ENCODE measurements around the gene ERFL. TPM values are rescaled to one million over a fixed set of nuclear protein-coding genes. Genes with fewer than 3 reads are reported as not detected.

Gene ERFL
- total and polyA plus RNA-seq, 2 experiments from 2014 or later, result 0.69 TPM; not detected in 1

GRCh38 chr19:41937525-41938468, 9.5 kb upstream of the ERFL start:
- H3K9me3 Mint-ChIP-seq, result peaks cover 6% of the 10 kb centered on the region; the same call in 2 of the 3 replicates
- H3K4me3 Mint-ChIP-seq, result peak overlapping the region; percentile 45; the same call in 2 of the 3 replicates
- peaks cover 19% of the 10 kb centered on the region for H3K4me1 Mint-ChIP-seq
- peaks cover 53% of the 10 kb centered on the region for H3K27me3 Mint-ChIP-seq (ENCODE audit: insufficient read depth, low read depth, poor library complexity)
- ATAC-seq (no peak), DNase-seq (ENCODE audit: low spot score) (peak; percentile 49)
- no peak overlapping the region for H3K27ac ChIP-seq (ENCODE audit: low read depth)
- no peaks in the 10 kb centered on the region for H3K79me2 ChIP-seq (replicated peaks; ENCODE audit: insufficient read depth)
- peaks cover 86% of the 10 kb centered on the region for H3K27me3 ChIP-seq (ENCODE audit: insufficient read depth)
- TF ChIP-seq NANOG (IDR thresholded peaks at IDR 0.05; ENCODE audit: borderline replicate concordance) (no peak), ZNF331 (CRISPR knock-in tag; IDR thresholded peaks at IDR 0.05; ENCODE audit: low read depth) (no peak), REST (IDR thresholded peaks at IDR 0.05; ENCODE audit: unreplicated experiment) (no peak), EZH2phosphoT487 (IDR thresholded peaks at IDR 0.05; ENCODE audit: unreplicated experiment) (no peak), POLR2AphosphoS5 (IDR thresholded peaks at IDR 0.05; ENCODE audit: low read depth) (no peak), STAT1 (IDR thresholded peaks at IDR 0.05; ENCODE audit: unreplicated experiment) (no peak), CTCF (conservative IDR thresholded peaks at IDR 0.05; ENCODE audit: low read depth in 2 of 2) (peak in 1 of 2 experiments; percentile 21; a peak in 2 of 4 replicates), EZH2 (IDR thresholded peaks at IDR 0.05; ENCODE audit: low read depth, unreplicated experiment) (peak; percentile 8), ZNF114 (CRISPR knock-in tag; IDR thresholded peaks at IDR 0.05) (no peak), ZNF462 (CRISPR knock-in tag; IDR thresholded peaks at IDR 0.05) (no peak), JUNB (IDR thresholded peaks at IDR 0.05; ENCODE audit: unreplicated experiment) (no peak)
- peaks cover 5% of the 10 kb centered on the region; the same call in 1 of the 2 replicates for H3K4me1 ChIP-seq (ENCODE audit: insufficient read depth)
- no peak overlapping the region for H2AFZ ChIP-seq
- no peak overlapping the region for H3K4me3 ChIP-seq
- H3F3A ChIP-seq (replicated peaks; ENCODE audit: low read depth), result peaks cover 4% of the 10 kb centered on the region; the same call in 1 of the 2 replicates
- H3K4me2 ChIP-seq, result no peak overlapping the region
- peaks cover 3% of the 10 kb centered on the region; the same call in 1 of the 3 replicates for H3K36me3 Mint-ChIP-seq (ENCODE audit: low read depth)
- peaks cover 4% of the 10 kb centered on the region; the same call in 1 of the 2 replicates for H4K20me1 ChIP-seq (replicated peaks; ENCODE audit: insufficient read depth)
- no peaks in the 10 kb centered on the region for H3K36me3 ChIP-seq (ENCODE audit: insufficient read depth)
- H3K27ac Mint-ChIP-seq, result no peak overlapping the region
- no peaks in the 10 kb centered on the region for H3K9me2 ChIP-seq (ENCODE audit: insufficient read depth)

Data from GM23338 (cell line).